Measurements from ENCODE around the gene TMPO.

- TF ChIP-seq CTCF (IDR thresholded peaks at IDR 0.05; ENCODE audit: low read length) (no peak), EZH2 (optimal IDR thresholded peaks at IDR 0.05; ENCODE audit: low read depth, low read length) (no peak), EZH2phosphoT487 (IDR thresholded peaks at IDR 0.05; ENCODE audit: low read length) (no peak)
These were observed 29.5 kb upstream of the TMPO start for GRCh38 chr12:98485792-98486340.
